NB4 (cell line): ENCODE results near the gene PTCHD4.

Experiments used
- DNase-seq: peaks from one replicate; pipeline ENCODE4 v3.0.0; 2010; ENCODE audit warnings: low read depth
- H3K4me3 ChIP-seq: one replicate; pipeline ENCODE4 v1.5.1; 2011; ENCODE audit warnings: mild to moderate bottlenecking, low read depth, low read length, moderate library complexity
- CTCF ChIP-seq: IDR thresholded peaks from one replicate; pipeline ENCODE4 v1.5.1; 2012; ENCODE audit warnings: low read depth, low read length
- MYC ChIP-seq: IDR thresholded peaks from 2 replicates; pipeline ENCODE4 v1.6.1; 2011; ENCODE audit warnings: low read depth, low read length
- POLR2A ChIP-seq: IDR thresholded peaks from 2 replicates; pipeline ENCODE4 v1.6.1; 2011; ENCODE audit warnings: mild to moderate bottlenecking; ENCODE audit not compliant: insufficient read length; ENCODE audit errors: extremely low read depth
- TF ChIP-seq, protein P1 (sequence below): IDR thresholded peaks from 2 replicates; pipeline ENCODE4 v1.6.1; 2011; ENCODE audit warnings: low read depth, low read length

The PTCHD4 gene

DNA sequence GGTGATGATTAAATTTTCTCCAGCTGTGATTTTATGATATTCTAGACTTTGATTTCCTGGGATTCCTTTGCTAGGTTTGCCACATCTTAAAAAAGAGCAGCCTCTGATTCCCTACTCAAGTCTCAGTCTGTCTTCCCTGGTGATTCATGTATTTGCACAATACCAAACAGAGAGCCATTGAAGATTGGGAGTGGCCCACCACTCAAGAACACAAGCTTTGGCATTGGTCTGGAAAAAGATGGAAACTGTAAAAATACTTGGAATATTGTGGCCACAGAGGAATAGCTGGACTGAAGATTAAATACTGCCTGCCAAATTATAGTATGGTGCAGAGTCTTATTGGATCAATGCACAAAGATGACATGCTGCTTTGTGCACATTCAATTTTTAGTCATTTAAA, 32.9 kb downstream of the PTCHD4 start:
- DNase-seq, result no peak
- no peak overlapping the region for H3K4me3 ChIP-seq
- TF ChIP-seq CTCF, result no peak

- DNase-seq, result no peak
- TF ChIP-seq MYC, result no peak
- H3K4me3 ChIP-seq, result no peak overlapping the region
These were observed 35.8 kb downstream of the PTCHD4 start for GRCh38 chr6:48075181-48075580.

- DNase-seq, result no peak
- TF ChIP-seq, protein P1, sequence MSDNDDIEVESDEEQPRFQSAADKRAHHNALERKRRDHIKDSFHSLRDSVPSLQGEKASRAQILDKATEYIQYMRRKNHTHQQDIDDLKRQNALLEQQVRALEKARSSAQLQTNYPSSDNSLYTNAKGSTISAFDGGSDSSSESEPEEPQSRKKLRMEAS, result no peak
- no peak for TF ChIP-seq POLR2A
- no peak for TF ChIP-seq MYC
- no peak for TF ChIP-seq CTCF
These were observed 36.8 kb downstream of the PTCHD4 start for GRCh38 chr6:48073976-48074767.

DNA sequence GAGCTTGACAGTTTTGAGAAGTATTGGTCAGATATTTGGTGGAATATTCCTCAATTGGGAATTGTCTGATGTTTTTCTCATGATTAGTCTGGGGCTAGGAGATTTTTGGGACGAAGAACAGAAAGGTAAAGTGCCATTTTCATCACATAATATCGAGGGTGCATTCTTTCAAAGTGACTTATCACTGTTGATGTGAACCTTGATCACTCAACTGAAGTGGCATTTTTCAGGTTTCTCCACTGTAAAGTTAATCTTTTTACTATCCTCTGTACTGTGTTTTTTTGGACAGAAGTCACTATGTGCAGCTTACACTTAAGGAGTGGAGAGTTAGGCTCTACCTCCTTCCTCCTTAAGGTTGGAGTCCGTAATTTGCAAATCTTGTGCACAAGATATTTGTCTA, 39.2 kb downstream of the PTCHD4 start:
- no peak for DNase-seq
- no peak overlapping the region for H3K4me3 ChIP-seq
- TF ChIP-seq MYC (no peak), CTCF (no peak)

More at GRCh38 chr6:48073976-48074767, 36.8 kb downstream of the PTCHD4 start:
- H3K4me3 ChIP-seq, result no peak overlapping the region

GRCh38 chr6:48069280-48069679, 41.7 kb downstream of the PTCHD4 start:
- DNase-seq, result no peak
- TF ChIP-seq CTCF (no peak), POLR2A (no peak), MYC (no peak)
- TF ChIP-seq, protein P1, result no peak
- H3K4me3 ChIP-seq, result no peak overlapping the region

DNA sequence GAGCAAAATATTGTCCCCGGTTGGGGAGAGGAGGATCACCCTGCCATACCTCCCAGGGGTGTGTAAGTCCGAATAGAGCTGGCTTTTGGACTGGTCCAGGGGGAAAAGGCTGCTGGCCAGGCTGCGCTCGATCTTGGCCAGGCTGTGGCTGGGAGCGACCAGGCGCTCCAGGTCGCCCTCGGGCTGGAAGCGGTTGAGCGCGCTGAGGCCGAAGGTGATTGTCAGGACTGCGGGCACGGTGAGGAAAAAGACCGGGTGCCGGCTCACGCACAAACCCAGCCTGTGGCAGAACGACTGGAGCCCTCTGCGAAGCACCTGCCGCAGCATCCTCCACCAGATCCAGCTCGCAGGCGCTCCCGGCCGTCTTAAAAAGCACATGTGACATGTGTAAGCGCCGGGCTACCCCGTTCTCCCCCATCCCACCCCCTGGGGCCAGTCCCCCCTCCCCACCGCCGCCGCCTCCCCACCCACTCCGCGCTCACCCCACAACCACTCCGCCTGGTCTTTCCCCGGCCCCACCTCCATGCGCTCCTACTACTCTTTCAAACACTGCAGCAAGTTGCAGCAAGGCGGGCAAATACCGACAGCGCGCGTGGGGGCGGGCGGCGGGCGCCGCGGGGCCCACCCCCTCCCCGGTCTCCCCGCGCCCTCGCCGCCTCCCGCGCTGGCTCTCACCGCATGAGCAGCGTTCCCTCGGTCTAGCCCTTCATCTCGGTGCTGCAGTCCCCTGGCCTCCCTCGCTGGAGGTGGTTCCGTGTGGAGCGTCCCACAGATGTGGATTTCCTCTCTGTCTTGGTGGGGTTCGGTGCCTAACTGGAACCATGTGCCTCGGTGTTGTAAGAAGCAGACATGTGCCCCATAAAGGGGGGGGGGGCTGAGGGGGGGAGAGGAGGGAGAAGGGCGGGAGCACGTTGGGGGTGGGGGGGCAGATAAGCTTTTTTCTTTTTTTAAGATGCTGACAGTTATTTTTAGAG, 42.4 kb downstream of the PTCHD4 start:
- no peak for TF ChIP-seq POLR2A
- TF ChIP-seq, protein P1, result no peak
- TF ChIP-seq MYC, result no peak
- TF ChIP-seq CTCF, result no peak
- no peak for DNase-seq
- no peak overlapping the region for H3K4me3 ChIP-seq
